Muscle layer of colon (tissue), 2 donors: ENCODE data around the gene MED15.

ENCODE experiments used
- H3K27ac ChIP-seq: one replicate; pipeline ENCODE4 v1.7.0; 2013; ENCODE audit warnings: low read depth, mild to moderate bottlenecking, low read length, moderate library complexity
- H3K27me3 ChIP-seq, 2 donors: one replicate each; pipeline ENCODE4 v1.7.0; 2013; ENCODE audit warnings: low read length in 2 of 2, mild to moderate bottlenecking in 2 of 2; ENCODE audit not compliant: insufficient read depth in 2 of 2, control insufficient read depth in 1 of 2
- H3K36me3 ChIP-seq: one replicate; pipeline ENCODE4 v1.7.0; 2013; ENCODE audit warnings: mild to moderate bottlenecking, low read length; ENCODE audit not compliant: insufficient read depth
- H3K4me1 ChIP-seq: one replicate; pipeline ENCODE4 v1.7.0; 2013; ENCODE audit warnings: mild to moderate bottlenecking, low read length; ENCODE audit not compliant: insufficient read depth
- H3K4me3 ChIP-seq, 2 donors: one replicate each; pipeline ENCODE4 v1.7.0; 2013; ENCODE audit warnings: low read length in 2 of 2, low read depth in 1 of 2, mild to moderate bottlenecking in 1 of 2, moderate library complexity in 1 of 2
- H3K9ac ChIP-seq: one replicate; pipeline ENCODE4 v1.7.0; 2013; ENCODE audit warnings: low read length
- H3K9me3 ChIP-seq: one replicate; pipeline ENCODE4 v1.7.0; 2013; ENCODE audit warnings: mild to moderate bottlenecking, low read length
- donor health status: abdominal sarcoma.
- donor health status: Adenocarcinoma of cecum.

Gene MED15

GRCh38 chr22:20634560-20635226 is 127.3 kb downstream of the MED15 start:
- Histone ChIP-seq H3K4me3 (no peak overlapping the region), H3K9me3 (no peaks in the 10 kb centered on the region), H3K4me1 (no peaks in the 10 kb centered on the region), H3K27me3 (no peaks in the 10 kb centered on the region), H3K9ac (no peak overlapping the region), H3K36me3 (no peaks in the 10 kb centered on the region), H3K27ac (no peak overlapping the region)

GRCh38 chr22:20635227-20635591 is 127.8 kb downstream of the MED15 start:
- no peak overlapping the region for H3K4me3 ChIP-seq
- H3K9ac ChIP-seq, result no peak overlapping the region
- H3K27me3 ChIP-seq, result no peaks in the 10 kb centered on the region
- H3K4me1 ChIP-seq, result no peaks in the 10 kb centered on the region
- H3K36me3 ChIP-seq, result no peaks in the 10 kb centered on the region
- no peak overlapping the region for H3K27ac ChIP-seq
- no peaks in the 10 kb centered on the region for H3K9me3 ChIP-seq

- H3K27me3 ChIP-seq, result no peaks in the 10 kb centered on the region
- no peak overlapping the region for H3K27ac ChIP-seq
- no peaks in the 10 kb centered on the region for H3K36me3 ChIP-seq
- no peaks in the 10 kb centered on the region for H3K9me3 ChIP-seq
- H3K4me3 ChIP-seq, result no peak overlapping the region
- no peak overlapping the region for H3K9ac ChIP-seq
- no peaks in the 10 kb centered on the region for H3K4me1 ChIP-seq
Measured at GRCh38 chr22:20636075-20636812, 128.8 kb downstream of the MED15 start.

- H3K36me3 ChIP-seq, result no peaks in the 10 kb centered on the region
- no peaks in the 10 kb centered on the region for H3K27me3 ChIP-seq
- H3K4me1 ChIP-seq, result no peaks in the 10 kb centered on the region
- no peak overlapping the region for H3K27ac ChIP-seq
- H3K4me3 ChIP-seq, result no peak overlapping the region
- no peaks in the 10 kb centered on the region for H3K9me3 ChIP-seq
- no peak overlapping the region for H3K9ac ChIP-seq
Measured at GRCh38 chr22:20636945-20637344, 129.5 kb downstream of the MED15 start.
